ENCODE measurements around the gene LEMD1. TPM values are rescaled to one million over a fixed set of nuclear protein-coding genes. Genes with fewer than 3 reads are reported as not detected.

Gene LEMD1
- total RNA-seq, 1 experiment from 2014 or later = 17.2 TPM

DNA sequence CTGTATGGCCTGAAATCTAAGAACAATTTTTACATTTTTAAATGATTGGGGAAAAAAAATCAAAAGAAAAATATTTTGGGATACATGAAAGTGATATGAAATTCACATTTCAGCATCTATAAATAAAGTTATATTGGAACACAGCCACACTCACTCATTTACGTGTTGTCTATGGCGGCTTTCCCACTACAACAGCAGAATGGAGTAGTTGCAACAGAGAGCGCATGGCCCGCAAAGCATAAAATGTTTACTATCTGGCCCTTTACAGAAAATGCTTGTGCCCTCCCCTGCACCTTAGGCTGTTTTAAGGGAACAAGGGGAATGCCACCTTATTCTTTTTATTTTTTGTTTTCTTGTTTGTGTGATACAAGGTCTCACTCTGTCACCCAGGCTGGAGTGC lies 68.7 kb downstream of the LEMD1 start:
- Mint-ChIP-seq H3K4me3 (ENCODE audit: low read depth, unreplicated experiment) (no peak overlapping the region), H3K27ac (ENCODE audit: unreplicated experiment) (no peak overlapping the region), H3K36me3 (ENCODE audit: insufficient read depth, unreplicated experiment) (peaks cover 5% of the 10 kb centered on the region), H3K27me3 (ENCODE audit: unreplicated experiment) (peaks cover 15% of the 10 kb centered on the region), H3K9me3 (ENCODE audit: low read depth, unreplicated experiment) (no peaks in the 10 kb centered on the region), H3K4me1 (ENCODE audit: low read depth, unreplicated experiment) (peaks cover 25% of the 10 kb centered on the region)
- BruUV-seq (replicated peaks) = no TSS peak
- no peak for TF ChIP-seq CTCF (IDR thresholded peaks at IDR 0.05; ENCODE audit: unreplicated experiment)
- CTCF ChIA-PET = interaction anchor here (0.5 to 2.6 kb wide), 11 partner anchors 10 to 181 kb away, joined by 3 to 43 read pairs (median 6); partner anchors contain the start of gene NUAK2
- no peak for DNase-seq
- intact Hi-C loops (cut with micrococcal nuclease; ENCODE audit: unreplicated experiment) = no loop called here

- Mint-ChIP-seq H3K27ac (ENCODE audit: unreplicated experiment) (no peak overlapping the region), H3K4me3 (ENCODE audit: low read depth, unreplicated experiment) (no peak overlapping the region), H3K36me3 (ENCODE audit: insufficient read depth, unreplicated experiment) (peaks cover 5% of the 10 kb centered on the region), H3K4me1 (ENCODE audit: low read depth, unreplicated experiment) (peaks cover 25% of the 10 kb centered on the region), H3K9me3 (ENCODE audit: low read depth, unreplicated experiment) (no peaks in the 10 kb centered on the region), H3K27me3 (ENCODE audit: unreplicated experiment) (peaks cover 10% of the 10 kb centered on the region)
- CTCF ChIA-PET = interaction anchor here (2.6 kb wide), 1 partner anchor 19 kb away, joined by 6 read pairs; no protein-coding TSS in a partner anchor
- intact Hi-C loops (cut with micrococcal nuclease; ENCODE audit: unreplicated experiment) = no loop called here
- DNase-seq = no peak
- no TSS peak for BruUV-seq (replicated peaks)
- TF ChIP-seq CTCF (IDR thresholded peaks at IDR 0.05; ENCODE audit: unreplicated experiment) = no peak
Measured at GRCh38 chr1:205351984-205352713, 69.7 kb downstream of the LEMD1 start.

GRCh38 chr1:205350691-205351141 lies 71.1 kb downstream of the LEMD1 start:
- H3K27ac Mint-ChIP-seq (ENCODE audit: unreplicated experiment) = no peak overlapping the region
- CTCF ChIA-PET = interaction anchor here (0.6 to 1.3 kb wide), 3 partner anchors 15 to 307 kb away, joined by 3 to 4 read pairs (median 3); no protein-coding TSS in a partner anchor
- TF ChIP-seq CTCF (IDR thresholded peaks at IDR 0.05; ENCODE audit: unreplicated experiment) = no peak
- no TSS peak for BruUV-seq (replicated peaks)
- no peak overlapping the region for H3K4me3 Mint-ChIP-seq (ENCODE audit: low read depth, unreplicated experiment)
- intact Hi-C loops (cut with micrococcal nuclease; ENCODE audit: unreplicated experiment) = no loop called here
- peaks cover 25% of the 10 kb centered on the region for H3K4me1 Mint-ChIP-seq (ENCODE audit: low read depth, unreplicated experiment)
- H3K9me3 Mint-ChIP-seq (ENCODE audit: low read depth, unreplicated experiment) = no peaks in the 10 kb centered on the region
- no peak for DNase-seq
- H3K27me3 Mint-ChIP-seq (ENCODE audit: unreplicated experiment) = peaks cover 21% of the 10 kb centered on the region
- H3K36me3 Mint-ChIP-seq (ENCODE audit: insufficient read depth, unreplicated experiment) = no peaks in the 10 kb centered on the region

DNA sequence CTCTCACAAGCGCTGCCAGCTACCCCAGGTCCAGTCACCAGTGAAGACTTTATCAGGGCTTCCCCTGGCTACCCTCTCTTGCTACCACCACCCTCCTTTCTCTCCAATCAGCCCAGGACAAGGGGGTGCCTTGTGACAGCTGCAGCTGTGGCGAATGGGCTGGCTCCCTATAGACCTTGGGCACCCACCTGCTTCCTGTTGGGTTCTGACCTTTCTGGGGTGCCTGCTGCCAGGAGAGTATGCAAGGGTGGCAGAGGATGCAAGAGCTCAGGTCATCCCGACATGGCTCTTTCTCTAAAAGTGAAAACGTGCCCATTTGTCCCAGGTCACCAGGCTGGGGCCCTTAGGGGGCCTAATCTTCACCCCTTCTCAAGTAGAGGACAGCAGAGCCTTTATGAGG lies 71.7 kb downstream of the LEMD1 start:
- Mint-ChIP-seq H3K4me1 (ENCODE audit: low read depth, unreplicated experiment) (peaks cover 20% of the 10 kb centered on the region), H3K9me3 (ENCODE audit: low read depth, unreplicated experiment) (no peaks in the 10 kb centered on the region), H3K4me3 (ENCODE audit: low read depth, unreplicated experiment) (no peak overlapping the region), H3K27me3 (ENCODE audit: unreplicated experiment) (peaks cover 26% of the 10 kb centered on the region), H3K27ac (ENCODE audit: unreplicated experiment) (no peak overlapping the region), H3K36me3 (ENCODE audit: insufficient read depth, unreplicated experiment) (no peaks in the 10 kb centered on the region)
- DNase-seq = no peak
- CTCF ChIA-PET = interaction anchor here (1.2 to 1.6 kb wide), 3 partner anchors 10 to 174 kb away, joined by 3 to 4 read pairs (median 3); no protein-coding TSS in a partner anchor
- no peak for TF ChIP-seq CTCF (IDR thresholded peaks at IDR 0.05; ENCODE audit: unreplicated experiment)
- intact Hi-C loops (cut with micrococcal nuclease; ENCODE audit: unreplicated experiment) = no loop called here
- no TSS peak for BruUV-seq (replicated peaks)

All from Calu3 (cell line).